Measurements from ENCODE around the gene STK10.
"Not testable (repeated sequence)": the region's sequence is repeated elsewhere in the genome, so short reads cannot be mapped to it uniquely, and the experiment has no call there.

Gene STK10

DNA sequence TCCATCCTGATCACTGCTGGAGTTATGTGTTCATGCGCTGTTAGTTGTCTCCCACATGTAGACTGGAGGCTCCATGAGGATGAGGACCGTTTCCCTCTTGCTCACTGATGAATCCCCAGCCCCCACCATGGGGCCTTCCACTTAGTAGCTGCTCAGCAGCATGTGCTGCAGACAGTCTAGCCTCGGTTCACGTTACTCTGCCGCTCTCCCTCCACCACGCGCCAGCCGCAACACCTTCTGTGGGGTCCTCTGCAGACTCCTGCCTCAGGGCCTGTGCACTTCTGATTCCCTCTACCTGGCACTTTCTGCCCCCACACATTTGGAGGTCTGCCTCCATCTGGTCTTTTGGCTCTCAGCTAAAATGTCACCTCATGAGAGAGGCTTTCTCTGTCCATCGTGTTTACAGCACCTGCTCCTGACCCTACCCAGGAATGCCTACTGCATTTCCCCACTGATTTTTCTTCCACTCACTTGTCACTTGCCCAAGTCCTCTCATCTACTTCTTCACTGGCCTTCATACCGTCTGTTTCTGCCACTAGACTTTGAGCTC is 36.3 kb downstream of the STK10 start:
- POLR2A ChIA-PET (ENCODE audit: low non-redundant PET): no interaction called here
- DNase-seq (ENCODE audit: low spot score): no peak
- CTCF ChIA-PET: interaction anchor here (0.6 to 0.7 kb wide), 2 partner anchors 23 to 27 kb away, joined by 3 read pairs; no protein-coding TSS in a partner anchor
- TF ChIP-seq CTCF (conservative IDR thresholded peaks at IDR 0.05; ENCODE audit: low read depth): no peak
- H3K27ac ChIP-seq: no peak overlapping the region

DNA sequence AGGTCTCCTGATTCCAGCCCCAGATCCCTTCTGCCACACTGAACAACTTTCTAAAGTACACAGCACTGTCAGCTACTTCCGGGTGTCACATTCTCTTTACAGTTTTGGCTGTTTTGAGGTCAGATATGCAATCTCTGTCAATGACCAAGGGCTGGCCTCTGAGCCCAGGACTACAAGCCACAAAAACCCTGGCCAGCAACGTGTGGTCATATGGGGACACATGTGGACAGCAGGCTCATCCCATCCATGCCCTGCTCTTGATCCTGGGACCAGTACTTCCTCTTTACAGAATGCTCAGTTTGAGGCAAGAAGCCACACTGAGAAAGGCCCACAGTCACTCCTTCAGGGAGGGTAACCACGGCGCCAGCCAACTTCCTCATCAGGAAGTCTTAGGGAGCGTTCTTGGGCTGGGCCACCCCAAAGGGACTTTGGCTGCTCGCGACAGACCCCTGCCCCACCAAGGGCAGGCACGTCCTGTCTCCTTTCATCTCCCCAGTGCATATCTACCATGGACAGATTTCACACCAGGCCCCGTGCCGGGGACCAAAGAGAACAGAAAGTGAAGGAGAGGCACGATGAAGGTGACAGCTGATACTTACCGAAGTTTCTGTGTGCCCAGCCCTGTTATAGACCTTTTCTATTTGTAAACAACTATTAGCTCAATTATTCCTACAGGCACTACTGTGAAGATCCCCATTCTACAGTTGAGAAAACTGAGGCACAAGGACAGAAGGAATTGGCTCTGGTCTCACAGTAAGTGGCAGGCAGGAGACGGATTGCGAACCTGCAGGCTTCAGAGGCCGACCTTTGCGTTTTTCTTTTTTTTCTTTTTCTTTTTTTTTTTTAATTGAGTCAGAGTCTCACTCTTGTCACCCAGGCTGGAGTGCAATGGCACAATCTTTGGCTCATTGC is 37.3 kb downstream of the STK10 start:
- CTCF ChIA-PET: interaction anchor here (0.5 kb wide), 1 partner anchor 15 kb away, joined by 4 read pairs; no protein-coding TSS in a partner anchor
- POLR2A ChIA-PET (ENCODE audit: low non-redundant PET): no interaction called here
- no peak for DNase-seq (ENCODE audit: low spot score)
- no peak for TF ChIP-seq CTCF (conservative IDR thresholded peaks at IDR 0.05; ENCODE audit: low read depth)
- H3K27ac ChIP-seq: peak overlapping the region; percentile 9; the same call in 1 of the 2 replicates

- POLR2A ChIA-PET (ENCODE audit: low non-redundant PET); H3K27ac ChIP-seq; CTCF ChIA-PET; DNase-seq (ENCODE audit: low spot score): not testable (repeated sequence)
Observed at GRCh38 chr5:172149481-172149880, 38.5 kb downstream of the STK10 start.

DNA sequence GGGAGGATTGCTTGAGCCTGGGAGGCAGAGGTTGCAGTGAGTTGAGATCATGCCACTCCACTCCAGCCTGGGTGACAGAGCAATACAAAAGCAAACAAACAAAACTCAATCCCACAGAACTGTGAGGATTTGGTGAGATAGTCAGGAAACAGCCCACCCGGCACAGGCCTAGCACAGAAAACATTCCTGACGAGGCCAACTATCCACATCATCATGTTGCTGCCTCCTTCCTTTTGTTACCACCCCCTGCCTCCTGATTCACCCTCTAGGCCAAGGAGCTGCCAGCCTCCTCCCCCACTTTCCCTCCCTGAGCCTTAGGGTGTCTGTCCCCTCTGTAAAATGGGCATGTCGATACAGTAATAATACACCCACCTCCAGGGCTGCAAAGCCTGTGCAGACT is 39.0 kb downstream of the STK10 start:
- no peak for DNase-seq (ENCODE audit: low spot score)
- no peak for TF ChIP-seq CTCF (conservative IDR thresholded peaks at IDR 0.05; ENCODE audit: low read depth)
- POLR2A ChIA-PET (ENCODE audit: low non-redundant PET): no interaction called here
- CTCF ChIA-PET: no interaction called here
- no peak overlapping the region for H3K27ac ChIP-seq

GRCh38 chr5:172148381-172148780 is 39.6 kb downstream of the STK10 start:
- H3K27ac ChIP-seq: no peak overlapping the region
- POLR2A ChIA-PET (ENCODE audit: low non-redundant PET): no interaction called here
- TF ChIP-seq CTCF (conservative IDR thresholded peaks at IDR 0.05; ENCODE audit: low read depth): no peak
- CTCF ChIA-PET: no interaction called here
- DNase-seq (ENCODE audit: low spot score): no peak

DNA sequence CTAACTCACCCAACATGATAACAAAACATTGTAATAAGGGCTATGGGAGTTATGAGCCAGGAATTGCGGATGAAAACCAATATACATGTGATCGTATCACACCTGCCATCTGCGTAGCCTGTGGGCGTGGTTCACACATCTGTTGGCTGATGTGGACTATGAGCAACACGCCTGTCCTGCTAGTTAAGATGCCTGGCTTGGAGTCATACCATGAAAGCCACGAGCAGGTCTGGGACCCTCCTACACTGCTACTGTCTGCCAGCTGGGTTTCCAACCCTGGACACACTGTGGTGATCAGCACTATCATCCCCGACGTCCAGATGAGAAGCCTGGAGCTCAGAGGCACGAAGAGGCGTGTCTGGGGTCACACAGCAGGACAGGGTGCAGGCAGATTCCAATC is 40.2 kb downstream of the STK10 start:
- no peak for TF ChIP-seq CTCF (conservative IDR thresholded peaks at IDR 0.05; ENCODE audit: low read depth)
- H3K27ac ChIP-seq: no peak overlapping the region
- ChIA-PET POLR2A (ENCODE audit: low non-redundant PET) (interaction anchor here (0.7 kb wide), 1 partner anchor 14 kb away, joined by 5 read pairs; no protein-coding TSS in a partner anchor), CTCF (no interaction called here)
- DNase-seq (ENCODE audit: low spot score): no peak

DNA sequence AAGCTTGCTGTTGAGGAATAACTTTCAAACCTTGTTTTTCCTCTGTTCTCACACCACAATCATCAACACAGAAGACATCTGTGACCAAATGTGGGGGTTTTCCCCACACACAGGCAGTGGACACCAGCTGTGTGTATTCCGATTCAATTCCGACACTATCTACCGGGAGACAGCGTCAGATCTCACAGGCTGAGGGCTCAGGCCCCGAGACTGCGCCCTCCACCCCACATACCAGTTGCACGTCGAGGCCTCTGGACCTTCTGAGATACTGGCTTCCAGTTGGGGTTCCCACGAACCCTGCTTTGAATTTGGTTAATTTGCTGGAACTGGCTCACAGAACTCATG is 41.3 kb downstream of the STK10 start:
- TF ChIP-seq CTCF (conservative IDR thresholded peaks at IDR 0.05; ENCODE audit: low read depth): no peak
- CTCF ChIA-PET: no interaction called here
- POLR2A ChIA-PET (ENCODE audit: low non-redundant PET): no interaction called here
- DNase-seq (ENCODE audit: low spot score): no peak
- no peak overlapping the region for H3K27ac ChIP-seq
